GM19468 (cell line): ENCODE data around the gene RPUSD1.
A peak's percentile ranks its signal among the peaks of the same experiment; 100 is the strongest.
"Not testable (repeated sequence)": the region's sequence is repeated elsewhere in the genome, so short reads cannot be mapped to it uniquely, and the experiment has no call there.

ENCODE experiments used
- ATAC-seq: cut with Tn5 transposase; IDR thresholded peaks from one replicate; pipeline ENCODE4 v1.9.1; 2021; ENCODE audit warnings: mild to moderate bottlenecking, moderate library complexity, moderate number of reproducible peaks; ENCODE audit not compliant: unreplicated experiment; ENCODE audit errors: extremely low read depth

RPUSD1 gene

GRCh38 chr16:754121-754607, 34.0 kb downstream of the RPUSD1 start:
- not testable (repeated sequence) for ATAC-seq

DNA sequence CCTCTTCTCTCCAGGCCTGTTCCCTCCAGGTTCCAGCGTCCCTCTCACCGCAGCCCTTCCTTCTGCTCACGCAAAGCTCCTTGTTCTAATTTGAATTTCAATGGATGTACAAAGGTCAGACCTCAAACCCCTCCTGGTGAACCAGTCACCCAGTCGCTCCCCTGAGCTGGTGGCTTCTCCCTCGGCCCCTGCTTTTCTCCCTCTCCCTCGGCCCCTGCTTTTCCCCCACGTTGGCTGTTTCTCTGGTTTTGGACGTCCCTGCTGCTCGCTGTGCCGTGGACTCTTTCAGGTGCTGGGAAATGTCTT, 36.2 kb downstream of the RPUSD1 start:
- no peak for ATAC-seq

GRCh38 chr16:751152-752006, 36.8 kb downstream of the RPUSD1 start:
- ATAC-seq, result no peak

GRCh38 chr16:750485-750884, 37.7 kb downstream of the RPUSD1 start:
- ATAC-seq, result no peak

DNA sequence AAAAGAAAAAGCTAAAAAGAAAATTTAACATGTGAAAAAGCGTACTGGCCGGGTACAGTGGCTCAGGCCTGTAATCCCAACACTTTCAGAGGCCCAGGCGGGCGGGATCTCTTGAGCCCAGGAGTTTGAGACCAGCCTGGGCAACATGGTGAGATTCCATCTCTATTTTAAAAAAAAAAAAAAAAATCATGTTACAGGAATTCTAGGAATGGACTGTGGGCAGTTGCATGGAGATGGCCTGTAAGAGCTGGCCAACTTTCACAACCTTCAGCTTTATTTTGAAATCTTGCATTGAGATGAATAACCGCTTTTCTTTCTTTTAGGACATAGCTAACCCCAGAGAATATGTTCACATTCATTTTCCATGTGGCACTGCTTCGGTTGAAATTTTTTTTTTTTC, 39.2 kb downstream of the RPUSD1 start:
- no peak for ATAC-seq

GRCh38 chr16:747978-748746, 40.0 kb downstream of the RPUSD1 start:
- ATAC-seq, result no peak

DNA sequence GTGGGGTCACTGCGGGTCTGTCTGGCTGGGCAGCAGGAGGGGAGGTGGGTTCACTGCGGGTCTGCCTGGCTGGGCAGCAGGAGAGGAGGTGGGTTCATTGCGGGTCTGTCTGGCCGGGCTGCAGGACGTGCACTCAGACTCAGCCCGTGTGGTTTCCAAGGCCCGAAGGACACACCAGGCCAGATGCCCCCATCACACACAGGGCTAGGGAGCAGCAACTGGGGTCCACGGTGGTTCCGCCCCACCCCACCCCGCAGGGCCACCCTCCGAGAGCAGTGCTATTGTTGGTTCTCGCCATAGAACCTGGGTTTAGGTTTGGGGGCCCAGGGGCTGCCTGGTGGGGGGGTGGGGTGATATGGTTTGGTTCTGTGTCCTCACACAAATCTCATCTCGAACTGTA, 41.5 kb downstream of the RPUSD1 start:
- ATAC-seq, result no peak

DNA sequence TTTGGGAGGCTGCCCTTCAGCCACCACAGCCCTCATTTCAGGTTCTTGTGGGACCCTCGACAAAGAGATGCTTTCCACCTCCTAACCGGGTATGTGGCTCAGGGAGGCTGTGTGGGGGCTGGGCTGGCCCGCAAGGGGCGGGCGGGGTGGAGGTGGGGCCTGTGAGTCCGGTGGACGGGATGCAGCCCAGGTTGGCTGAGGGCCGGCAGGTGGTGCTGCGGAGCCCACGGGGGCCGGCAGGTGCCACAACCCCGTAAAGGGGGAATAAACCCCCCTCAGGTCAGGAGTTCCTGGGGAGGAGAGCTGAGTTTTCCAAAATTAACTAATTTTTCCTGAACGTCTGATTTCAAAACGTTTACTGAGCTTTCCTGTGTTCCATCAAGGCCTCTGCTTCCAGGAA, 42.4 kb downstream of the RPUSD1 start:
- no peak for ATAC-seq

GRCh38 chr16:743794-744500, 44.2 kb downstream of the RPUSD1 start:
- ATAC-seq, result no peak

- not testable (repeated sequence) for ATAC-seq
Observed at GRCh38 chr16:742894-743293, 45.3 kb downstream of the RPUSD1 start.

- ATAC-seq, result no peak
Observed at GRCh38 chr16:741986-742629, 46.1 kb downstream of the RPUSD1 start.

GRCh38 chr16:740764-741505, 47.2 kb downstream of the RPUSD1 start, which contains the start of gene CIAO3:
Gene CIAO3, minus strand, starts transcription at chr16:740997. Its CDS starts 12 bp downstream, at chr16:740985.
- peak; percentile 65 for ATAC-seq

GRCh38 chr16:740459-740763, 47.8 kb downstream of the RPUSD1 start:
- no peak for ATAC-seq

DNA sequence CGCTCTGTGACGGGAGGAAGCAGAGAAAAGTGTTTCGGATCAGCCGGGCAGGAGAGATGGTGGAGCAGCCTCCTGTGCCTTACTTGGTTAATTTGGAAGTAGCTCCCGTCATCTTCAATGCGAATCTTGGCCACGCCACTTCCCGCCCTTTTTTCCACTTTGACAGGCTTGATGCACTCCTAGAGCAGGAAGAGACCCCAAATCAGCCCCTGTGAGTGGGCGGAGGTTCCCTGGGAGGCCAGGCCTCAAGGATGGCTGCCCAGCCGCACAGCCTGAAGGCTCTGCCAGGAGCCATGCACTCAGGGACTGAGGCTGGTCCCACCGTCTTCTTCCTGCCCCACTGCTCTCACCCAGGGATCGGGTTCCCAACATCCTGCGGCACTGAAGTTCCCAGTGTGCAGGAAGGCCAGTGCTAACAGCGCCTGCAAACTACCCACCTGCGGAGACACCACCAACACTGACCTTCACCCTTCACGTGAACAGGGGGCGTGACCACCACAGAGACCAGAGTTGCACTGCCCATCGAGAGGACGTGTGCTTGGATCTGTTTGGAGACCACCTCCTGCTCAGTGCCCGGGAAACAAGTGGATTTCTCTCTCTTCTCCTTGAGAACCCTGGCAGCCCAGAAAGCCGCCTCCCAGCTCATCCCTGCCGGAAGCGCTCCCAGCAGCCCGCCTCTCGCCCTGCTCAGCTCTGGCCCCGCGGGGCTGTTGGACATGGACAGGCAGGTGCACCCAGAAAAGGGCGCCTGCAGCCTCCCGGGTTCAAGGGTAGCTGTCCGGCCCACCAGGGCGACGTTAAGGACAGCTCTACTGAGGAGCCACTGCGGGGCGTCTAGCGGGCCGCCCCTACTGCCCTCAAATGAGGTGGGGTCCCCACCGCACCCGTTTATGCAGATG, 48.4 kb downstream of the RPUSD1 start:
- no peak for ATAC-seq

- no peak for ATAC-seq
Observed at GRCh38 chr16:736936-737481, 51.2 kb downstream of the RPUSD1 start.

DNA sequence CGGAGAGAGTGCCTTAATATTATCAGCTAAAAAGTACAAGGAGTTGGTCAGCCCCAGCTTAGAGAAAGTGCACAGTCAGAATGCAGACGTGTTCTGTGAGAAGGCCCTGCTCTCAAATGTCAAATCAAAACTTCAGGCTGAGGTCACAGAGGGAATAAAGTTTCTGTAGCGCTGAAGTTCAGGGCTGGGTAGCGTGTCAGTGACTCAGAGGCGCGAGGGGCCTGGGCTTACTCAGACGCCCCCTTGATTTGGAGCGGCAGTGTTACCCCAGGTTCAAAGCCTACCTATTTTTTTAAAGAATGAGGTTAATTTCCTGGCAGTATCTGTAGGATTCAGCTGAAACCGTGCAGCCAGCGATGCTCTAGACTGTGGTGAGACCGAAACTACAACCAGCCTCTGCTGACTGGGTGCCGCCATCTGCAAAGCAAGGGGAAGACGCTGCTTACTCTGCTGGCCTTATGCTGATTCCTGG, 52.2 kb downstream of the RPUSD1 start:
- ATAC-seq, result no peak

DNA sequence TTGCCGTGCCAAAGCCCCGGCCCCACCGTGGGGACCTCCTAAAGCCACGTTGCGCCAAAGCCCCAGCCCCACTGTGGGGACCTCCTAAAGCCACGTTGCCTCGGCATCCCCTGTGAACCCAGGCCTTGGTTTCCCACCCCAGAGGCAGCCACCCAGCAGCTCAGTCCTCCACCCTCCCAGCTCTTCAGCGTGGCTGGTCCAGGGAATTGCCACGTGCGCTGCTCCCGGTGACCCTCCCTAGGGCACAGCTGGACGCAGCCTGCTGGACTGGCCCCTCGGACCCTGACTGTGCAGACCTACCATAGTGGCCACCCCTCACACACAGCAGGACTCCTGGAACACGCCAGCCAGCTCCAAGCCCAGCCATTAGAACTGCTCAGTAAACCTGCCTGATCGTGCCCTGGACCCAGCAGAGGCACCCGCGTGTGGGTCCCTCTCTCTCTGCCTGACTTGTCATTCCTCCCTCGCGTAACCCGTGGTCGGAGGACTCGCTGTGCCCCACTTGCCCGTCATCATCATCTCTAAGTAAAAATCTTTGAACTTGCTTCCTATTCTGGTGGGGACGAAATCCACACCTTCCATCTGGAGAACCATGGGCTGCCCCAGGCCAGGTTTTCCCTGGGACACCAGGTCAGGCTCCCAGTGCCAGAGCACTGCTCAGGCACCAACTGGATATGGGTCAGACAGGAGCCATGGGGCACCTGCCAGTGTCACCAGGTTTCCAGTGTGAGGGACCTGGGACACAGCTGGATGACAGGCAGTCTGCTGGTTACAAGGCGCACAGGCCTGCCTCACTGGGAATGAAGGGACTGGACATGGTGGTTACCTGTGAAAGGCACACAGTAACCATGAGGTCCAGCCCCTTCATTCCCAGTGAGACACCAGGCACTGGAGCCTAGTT, 53.0 kb downstream of the RPUSD1 start:
- no peak for ATAC-seq
